Endodermal cell (in vitro differentiated cells): ENCODE results near the gene CAMK2B. TPM values are rescaled to one million over a fixed set of nuclear protein-coding genes. Genes with fewer than 3 reads are reported as not detected.
A peak's percentile ranks its signal among the peaks of the same experiment; 100 is the strongest.

Experiments
- DNase-seq: peaks from one replicate; pipeline ENCODE4 v3.0.0-alpha.2; 2017
- H3K27ac ChIP-seq: 2 replicates; pipeline ENCODE4 v1.5.1; 2013; ENCODE audit warnings: mild to moderate bottlenecking, low read depth, low read length, moderate library complexity
- H3K27me3 ChIP-seq: 2 replicates; pipeline ENCODE4 v1.6.1; 2013; ENCODE audit warnings: mild to moderate bottlenecking, low read length, moderate library complexity; ENCODE audit not compliant: insufficient read depth, control insufficient read depth, poor library complexity, severe bottlenecking
- H3K36me3 ChIP-seq: 2 replicates; pipeline ENCODE4 v1.7.0; 2013; ENCODE audit warnings: mild to moderate bottlenecking, low read length, moderate library complexity; ENCODE audit not compliant: control insufficient read depth, insufficient read depth
- H3K4me1 ChIP-seq: one replicate; pipeline ENCODE4 v1.7.0; 2013; ENCODE audit warnings: low read length; ENCODE audit not compliant: control insufficient read depth, insufficient read depth
- H3K4me3 ChIP-seq: 2 replicates; pipeline ENCODE4 v1.5.1; 2013; ENCODE audit warnings: mild to moderate bottlenecking, low read length, moderate library complexity
- H3K9ac ChIP-seq: 2 replicates; pipeline ENCODE4 v1.6.1; 2013; ENCODE audit warnings: mild to moderate bottlenecking, low read length, moderate library complexity; ENCODE audit not compliant: poor library complexity, severe bottlenecking; ENCODE audit errors: extremely low read depth
- H3K9me3 ChIP-seq: 2 replicates; pipeline ENCODE4 v1.6.1; 2013; ENCODE audit warnings: mild to moderate bottlenecking, low read length, moderate library complexity; ENCODE audit not compliant: control insufficient read depth
- H3K27ac Mint-ChIP-seq: 2 replicates; pipeline ENCODE4 v1.8.0; 2020; ENCODE audit warnings: mixed read lengths
- H3K27me3 Mint-ChIP-seq: 2 replicates; pipeline ENCODE4 v1.8.0; 2021; ENCODE audit warnings: mild to moderate bottlenecking, mixed read lengths; ENCODE audit not compliant: insufficient read depth
- H3K36me3 Mint-ChIP-seq: 2 replicates; pipeline ENCODE4 v1.8.0; 2020; ENCODE audit warnings: low read depth, mixed read lengths
- H3K4me1 Mint-ChIP-seq: 2 replicates; pipeline ENCODE4 v1.8.0; 2020; ENCODE audit warnings: mixed read lengths
- H3K4me3 Mint-ChIP-seq: 2 replicates; pipeline ENCODE4 v1.8.0; 2020; ENCODE audit warnings: mild to moderate bottlenecking, moderate library complexity, mixed read lengths
- H3K9me3 Mint-ChIP-seq: 2 replicates; pipeline ENCODE4 v1.8.0; 2020; ENCODE audit warnings: mild to moderate bottlenecking, mixed read lengths
- WGBS, 2 experiments: methylation state at CpG; one replicate each; pipeline versions ENCODE4 v1.1.5 to v1.1.7; 2013; ENCODE audit warnings: missing lambda C conversion rate in 2 of 2, mixed read lengths in 1 of 2; ENCODE audit not compliant: insufficient coverage in 1 of 2, insufficient read length in 1 of 2; 5-methylcytosine and 5-hydroxymethylcytosine counted together
- total RNA-seq, 2 donors: library from RNA; stranded (reverse); fragmentation: NEBNext Ultra II Directional in 1 of 2; extraction: Animal tissue kit (Norgen Biotek cat#: 25700) in 1 of 2; gene quantifications; 2 replicates in 1 of 2; 3 replicates in 1 of 2; pipeline ENCODE4 v1.2.1, GENCODE V29; 2021
- TF ChIP-seq, protein P1 (sequence below): fragments of 200-600 bp; sonication (generic); conservative IDR thresholded peaks from 2 replicates; pipeline ENCODE4 v1.5.0; 2021; ENCODE audit warnings: antibody characterized with exemption, mild to moderate bottlenecking

CAMK2B gene
- total RNA-seq, 2 donors from 2014 or later, result 0.26 TPM; not detected in 1

- Mint-ChIP-seq H3K9me3 (no peaks in the 10 kb centered on the region), H3K27me3 (peaks cover 63% of the 10 kb centered on the region), H3K4me1 (peaks cover 4% of the 10 kb centered on the region), H3K27ac (no peak overlapping the region), H3K4me3 (no peak overlapping the region), H3K36me3 (no peaks in the 10 kb centered on the region)
- no peak overlapping the region for H3K27ac ChIP-seq
- H3K36me3 ChIP-seq, result no peaks in the 10 kb centered on the region
- H3K9me3 ChIP-seq, result no peaks in the 10 kb centered on the region
- H3K9ac ChIP-seq, result no peak overlapping the region
- no peak overlapping the region for H3K4me3 ChIP-seq
- no peaks in the 10 kb centered on the region for H3K4me1 ChIP-seq
- DNase-seq, result peak; percentile 22
- 76 to 82% methylated on average over 2 of the region's 2 CpGs for WGBS, 2 experiments
- TF ChIP-seq, protein P1, sequence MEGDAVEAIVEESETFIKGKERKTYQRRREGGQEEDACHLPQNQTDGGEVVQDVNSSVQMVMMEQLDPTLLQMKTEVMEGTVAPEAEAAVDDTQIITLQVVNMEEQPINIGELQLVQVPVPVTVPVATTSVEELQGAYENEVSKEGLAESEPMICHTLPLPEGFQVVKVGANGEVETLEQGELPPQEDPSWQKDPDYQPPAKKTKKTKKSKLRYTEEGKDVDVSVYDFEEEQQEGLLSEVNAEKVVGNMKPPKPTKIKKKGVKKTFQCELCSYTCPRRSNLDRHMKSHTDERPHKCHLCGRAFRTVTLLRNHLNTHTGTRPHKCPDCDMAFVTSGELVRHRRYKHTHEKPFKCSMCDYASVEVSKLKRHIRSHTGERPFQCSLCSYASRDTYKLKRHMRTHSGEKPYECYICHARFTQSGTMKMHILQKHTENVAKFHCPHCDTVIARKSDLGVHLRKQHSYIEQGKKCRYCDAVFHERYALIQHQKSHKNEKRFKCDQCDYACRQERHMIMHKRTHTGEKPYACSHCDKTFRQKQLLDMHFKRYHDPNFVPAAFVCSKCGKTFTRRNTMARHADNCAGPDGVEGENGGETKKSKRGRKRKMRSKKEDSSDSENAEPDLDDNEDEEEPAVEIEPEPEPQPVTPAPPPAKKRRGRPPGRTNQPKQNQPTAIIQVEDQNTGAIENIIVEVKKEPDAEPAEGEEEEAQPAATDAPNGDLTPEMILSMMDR, result no peak
- H3K27me3 ChIP-seq, result peaks cover 73% of the 10 kb centered on the region
Observed at GRCh38 chr7:44294325-44295069, 30.9 kb downstream of the CAMK2B start.

- no peaks in the 10 kb centered on the region for H3K9me3 Mint-ChIP-seq
- H3K36me3 Mint-ChIP-seq, result no peaks in the 10 kb centered on the region
- Histone ChIP-seq H3K27me3 (peaks cover 68% of the 10 kb centered on the region), H3K4me3 (no peak overlapping the region), H3K9ac (no peak overlapping the region), H3K36me3 (no peaks in the 10 kb centered on the region), H3K27ac (no peak overlapping the region), H3K4me1 (no peaks in the 10 kb centered on the region), H3K9me3 (no peaks in the 10 kb centered on the region)
- H3K27me3 Mint-ChIP-seq, result peaks cover 58% of the 10 kb centered on the region
- H3K4me1 Mint-ChIP-seq, result peaks cover 4% of the 10 kb centered on the region
- TF ChIP-seq, protein P1, result no peak
- H3K27ac Mint-ChIP-seq, result no peak overlapping the region
- no peak overlapping the region for H3K4me3 Mint-ChIP-seq
- DNase-seq, result peak; percentile 69
- WGBS, 2 experiments, result 59 to 72% methylated on average over 7 to 17 of the region's 17 CpGs
Observed at GRCh38 chr7:44293561-44294324, 31.7 kb downstream of the CAMK2B start.

GRCh38 chr7:44292876-44293560 lies 32.4 kb downstream of the CAMK2B start:
- Histone ChIP-seq H3K9me3 (no peaks in the 10 kb centered on the region), H3K4me1 (no peaks in the 10 kb centered on the region), H3K4me3 (no peak overlapping the region), H3K9ac (no peak overlapping the region), H3K27me3 (peaks cover 60% of the 10 kb centered on the region), H3K36me3 (no peaks in the 10 kb centered on the region), H3K27ac (no peak overlapping the region)
- TF ChIP-seq, protein P1, result no peak
- H3K4me3 Mint-ChIP-seq, result no peak overlapping the region
- WGBS, 2 experiments, result 80 to 82% methylated on average over 11 to 13 of the region's 13 CpGs
- H3K4me1 Mint-ChIP-seq, result peaks cover 4% of the 10 kb centered on the region
- peak; percentile 29 for DNase-seq
- H3K27ac Mint-ChIP-seq, result no peak overlapping the region
- H3K27me3 Mint-ChIP-seq, result peaks cover 52% of the 10 kb centered on the region
- H3K36me3 Mint-ChIP-seq, result no peaks in the 10 kb centered on the region
- H3K9me3 Mint-ChIP-seq, result no peaks in the 10 kb centered on the region
